Stimulated activated CD4-positive, alpha-beta T cell treated with anti-CD3 and anti-CD28 coated beads, Interleukin-15, amount 100 ng/mL, for 24 hours (primary cell): ENCODE measurements around the gene PACSIN3.
A peak's percentile ranks its signal among the peaks of the same experiment; 100 is the strongest.
"Not testable (repeated sequence)": the region's sequence is repeated elsewhere in the genome, so short reads cannot be mapped to it uniquely, and the experiment has no call there.

Experiments
- DNase-seq: peaks from one replicate; pipeline ENCODE4 v3.0.0-alpha.2; 2020

Gene PACSIN3

GRCh38 chr11:47191137-47191536, 4.9 kb upstream of the PACSIN3 start:
- DNase-seq = not testable (repeated sequence)

GRCh38 chr11:47189100-47189834, 3.0 kb upstream of the PACSIN3 start:
- DNase-seq = no peak

- DNase-seq = no peak
These were observed 2.0 kb upstream of the PACSIN3 start for GRCh38 chr11:47188259-47188658.

GRCh38 chr11:47187723-47188122, 1.5 kb upstream of the PACSIN3 start:
- DNase-seq = no peak

- DNase-seq = peak; percentile 77
These were observed 764 bp upstream of the PACSIN3 start for GRCh38 chr11:47186700-47187695.

- DNase-seq = peak; percentile 30
These were observed 744 bp downstream of the PACSIN3 start for GRCh38 chr11:47185305-47186075.

- no peak for DNase-seq
These were observed 1.4 kb downstream of the PACSIN3 start for GRCh38 chr11:47184711-47185304.

- no peak for DNase-seq
These were observed 2.3 kb downstream of the PACSIN3 start for GRCh38 chr11:47183969-47184368.

- DNase-seq = no peak
These were observed 3.0 kb downstream of the PACSIN3 start for GRCh38 chr11:47183031-47183856.

GRCh38 chr11:47182380-47182779, 3.9 kb downstream of the PACSIN3 start:
- no peak for DNase-seq

GRCh38 chr11:47181271-47181670, 5.0 kb downstream of the PACSIN3 start:
- DNase-seq = no peak

GRCh38 chr11:47180006-47180787, 6.0 kb downstream of the PACSIN3 start:
- no peak for DNase-seq

GRCh38 chr11:47179655-47179991, 6.6 kb downstream of the PACSIN3 start:
- DNase-seq = peak; percentile 62

GRCh38 chr11:47178737-47179654, 7.2 kb downstream of the PACSIN3 start:
- no peak for DNase-seq

- no peak for DNase-seq
These were observed 7.9 kb downstream of the PACSIN3 start for GRCh38 chr11:47178316-47178715.

- DNase-seq = no peak
These were observed 8.4 kb downstream of the PACSIN3 start for GRCh38 chr11:47177846-47178245.

GRCh38 chr11:47177229-47177845, 8.9 kb downstream of the PACSIN3 start:
- peak; percentile 78 for DNase-seq

- peak; percentile 98 for DNase-seq
These were observed 9.7 kb downstream of the PACSIN3 start, which contains the start of gene ARFGAP2 for GRCh38 chr11:47176328-47177228. ARFGAP2 (minus strand) TSS chr11:47176879; CDS start chr11:47176853, 26 bp downstream.
